NT2/D1 (cell line): ENCODE measurements around the gene TMEM63C.
A peak's percentile ranks its signal among the peaks of the same experiment; 100 is the strongest.

Experiments used
- DNase-seq: peaks from one replicate; pipeline ENCODE4 v3.0.0-alpha.2; 2011; ENCODE audit warnings: low read depth, low spot score
- H3K27me3 ChIP-seq: 2 replicates; pipeline ENCODE4 v1.6.0; 2011; ENCODE audit warnings: mild to moderate bottlenecking; ENCODE audit not compliant: insufficient read length, insufficient read depth
- H3K36me3 ChIP-seq: 2 replicates; pipeline ENCODE4 v1.6.1; 2011; ENCODE audit warnings: mild to moderate bottlenecking, low read length, mixed read lengths; ENCODE audit not compliant: insufficient read depth, insufficient read length
- H3K4me1 ChIP-seq: 2 replicates; pipeline ENCODE4 v1.5.1; 2011; ENCODE audit not compliant: insufficient read depth, insufficient read length
- H3K4me3 ChIP-seq: 2 replicates; pipeline ENCODE4 v1.5.1; 2011; ENCODE audit warnings: low read depth; ENCODE audit not compliant: insufficient read length
- H3K9ac ChIP-seq: 2 replicates; pipeline ENCODE4 v1.6.0; 2011; ENCODE audit warnings: low read depth; ENCODE audit not compliant: insufficient read length
- H3K9me3 ChIP-seq: 2 replicates; pipeline ENCODE4 v1.5.1; 2011; ENCODE audit warnings: mild to moderate bottlenecking, low read length; ENCODE audit not compliant: insufficient read depth
- SUZ12 ChIP-seq: IDR thresholded peaks from 2 replicates; pipeline ENCODE4 v1.6.1; 2011; ENCODE audit not compliant: insufficient read length, insufficient read depth; ENCODE audit errors: extremely low read depth
- YY1 ChIP-seq: IDR thresholded peaks from 2 replicates; pipeline ENCODE4 v1.6.1; 2011; ENCODE audit not compliant: insufficient read length, insufficient read depth
- ZNF274 ChIP-seq: IDR thresholded peaks from 2 replicates; pipeline ENCODE4 v1.6.1; 2011; ENCODE audit warnings: mild to moderate bottlenecking, low read depth, low read length

TMEM63C gene

GRCh38 chr14:77208979-77209318, 27.4 kb downstream of the TMEM63C start:
- DNase-seq: no peak
- no peak overlapping the region for H3K4me3 ChIP-seq
- TF ChIP-seq YY1: no peak
- H3K9ac ChIP-seq: no peak overlapping the region
- no peaks in the 10 kb centered on the region for H3K27me3 ChIP-seq
- peaks cover 2% of the 10 kb centered on the region for H3K4me1 ChIP-seq
- H3K36me3 ChIP-seq: no peaks in the 10 kb centered on the region
- no peaks in the 10 kb centered on the region for H3K9me3 ChIP-seq

GRCh38 chr14:77212097-77212870, 30.7 kb downstream of the TMEM63C start:
- no peak overlapping the region for H3K9ac ChIP-seq
- no peaks in the 10 kb centered on the region for H3K9me3 ChIP-seq
- no peak for TF ChIP-seq ZNF274
- no peak for TF ChIP-seq SUZ12
- TF ChIP-seq YY1: no peak
- peaks cover 2% of the 10 kb centered on the region for H3K4me1 ChIP-seq
- no peak for DNase-seq
- no peak overlapping the region for H3K4me3 ChIP-seq
- no peaks in the 10 kb centered on the region for H3K27me3 ChIP-seq
- no peaks in the 10 kb centered on the region for H3K36me3 ChIP-seq

- no peaks in the 10 kb centered on the region for H3K27me3 ChIP-seq
These were observed 31.5 kb downstream of the TMEM63C start for GRCh38 chr14:77212943-77213678.

GRCh38 chr14:77213679-77214016, 32.0 kb downstream of the TMEM63C start:
- Histone ChIP-seq H3K4me1 (peaks cover 2% of the 10 kb centered on the region), H3K9me3 (no peaks in the 10 kb centered on the region), H3K9ac (no peak overlapping the region), H3K27me3 (no peaks in the 10 kb centered on the region), H3K4me3 (no peak overlapping the region), H3K36me3 (no peaks in the 10 kb centered on the region)
- DNase-seq: no peak
- TF ChIP-seq YY1 (no peak), SUZ12 (no peak), ZNF274 (no peak)

More at GRCh38 chr14:77212943-77213678, 31.5 kb downstream of the TMEM63C start:
- H3K4me3 ChIP-seq: no peak overlapping the region
- H3K9me3 ChIP-seq: no peaks in the 10 kb centered on the region
- H3K4me1 ChIP-seq: peaks cover 2% of the 10 kb centered on the region
- no peak overlapping the region for H3K9ac ChIP-seq
- peak; percentile 20 for DNase-seq
- TF ChIP-seq YY1: no peak
- no peaks in the 10 kb centered on the region for H3K36me3 ChIP-seq

DNA sequence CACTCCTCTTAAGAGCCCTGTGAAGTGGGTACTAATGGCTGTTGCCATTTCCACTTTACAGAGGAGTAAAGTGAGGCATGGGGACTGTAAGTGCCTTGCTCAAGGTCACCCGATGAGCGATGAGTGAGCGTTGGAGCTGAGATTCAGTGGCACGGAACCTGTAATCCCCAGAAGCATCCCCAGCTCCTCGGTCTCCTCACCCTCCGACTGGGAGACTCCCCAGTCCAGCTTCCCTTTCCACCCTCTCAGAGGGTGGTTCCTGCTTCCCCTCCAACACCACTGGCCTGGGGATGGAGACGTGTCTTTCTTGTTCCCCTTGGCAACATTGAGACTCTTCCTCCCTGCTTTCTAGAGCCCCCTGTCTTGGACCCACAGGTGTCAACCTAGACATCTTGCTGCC, 32.6 kb downstream of the TMEM63C start:
- no peak overlapping the region for H3K9ac ChIP-seq
- peaks cover 2% of the 10 kb centered on the region for H3K4me1 ChIP-seq
- DNase-seq: no peak
- H3K4me3 ChIP-seq: no peak overlapping the region
- no peak for TF ChIP-seq SUZ12
- no peak for TF ChIP-seq ZNF274
- TF ChIP-seq YY1: no peak
- no peaks in the 10 kb centered on the region for H3K9me3 ChIP-seq
- H3K36me3 ChIP-seq: no peaks in the 10 kb centered on the region
- no peaks in the 10 kb centered on the region for H3K27me3 ChIP-seq

GRCh38 chr14:77217551-77217950, 36.0 kb downstream of the TMEM63C start:
- H3K4me3 ChIP-seq: no peak overlapping the region
- no peaks in the 10 kb centered on the region for H3K27me3 ChIP-seq
- TF ChIP-seq ZNF274 (no peak), YY1 (no peak), SUZ12 (no peak)
- no peak for DNase-seq
- H3K36me3 ChIP-seq: no peaks in the 10 kb centered on the region
- H3K9me3 ChIP-seq: no peaks in the 10 kb centered on the region
- no peak overlapping the region for H3K9ac ChIP-seq
- H3K4me1 ChIP-seq: peaks cover 12% of the 10 kb centered on the region

- H3K27me3 ChIP-seq: no peaks in the 10 kb centered on the region
- TF ChIP-seq SUZ12: no peak
- no peak for TF ChIP-seq ZNF274
- no peak for TF ChIP-seq YY1
These were observed 38.0 kb downstream of the TMEM63C start for GRCh38 chr14:77219591-77219990.

More at GRCh38 chr14:77219591-77219990, 38.0 kb downstream of the TMEM63C start:
- H3K36me3 ChIP-seq: no peaks in the 10 kb centered on the region
- DNase-seq: no peak
- H3K4me1 ChIP-seq: peaks cover 17% of the 10 kb centered on the region
- H3K9ac ChIP-seq: no peak overlapping the region
- H3K9me3 ChIP-seq: no peaks in the 10 kb centered on the region
- H3K4me3 ChIP-seq: no peak overlapping the region
